Measurements from ENCODE around the gene CLIP3.

The CLIP3 gene

DNA sequence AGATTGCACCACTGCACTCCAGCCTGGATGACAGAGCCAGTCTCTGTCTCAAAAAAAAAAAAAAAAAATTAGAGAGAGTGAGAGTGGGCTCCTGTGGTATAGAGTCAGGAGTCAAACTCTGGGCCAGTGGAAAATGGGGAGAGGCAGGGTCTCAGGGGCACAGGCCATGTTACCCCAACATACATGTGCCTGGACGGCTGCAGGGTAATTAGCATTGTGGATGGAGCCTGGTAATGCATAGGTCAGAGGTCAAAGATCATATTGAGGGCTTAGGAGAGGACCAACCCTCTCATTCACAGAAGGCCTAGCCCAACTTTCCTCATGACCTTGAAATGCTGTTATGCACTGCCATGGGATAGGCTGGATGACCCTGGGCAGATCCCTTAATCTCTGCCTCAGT is 7.1 kb downstream of the CLIP3 start:
- H3K27me3 ChIP-seq (ENCODE audit: control insufficient read depth, insufficient read depth, low read length), result no peaks in the 10 kb centered on the region
- H3K9ac ChIP-seq (ENCODE audit: low read length), result no peak overlapping the region
- peaks cover 35% of the 10 kb centered on the region for H3K36me3 ChIP-seq (ENCODE audit: control insufficient read depth, insufficient read depth, low read length)
- H3K4me3 ChIP-seq (ENCODE audit: low read depth, low read length), result no peak overlapping the region
- no peak overlapping the region for H3K27ac ChIP-seq (ENCODE audit: low read depth, low read length)
- H3K4me1 ChIP-seq (ENCODE audit: control insufficient read depth, insufficient read depth, low read length), result no peaks in the 10 kb centered on the region
- H3K9me3 ChIP-seq (ENCODE audit: control insufficient read depth, insufficient read depth, low read depth, low read length), result no peaks in the 10 kb centered on the region

- Histone ChIP-seq H3K4me1 (ENCODE audit: control insufficient read depth, insufficient read depth, low read length) (no peaks in the 10 kb centered on the region), H3K9ac (ENCODE audit: low read length) (no peak overlapping the region), H3K36me3 (ENCODE audit: control insufficient read depth, insufficient read depth, low read length) (peaks cover 34% of the 10 kb centered on the region), H3K27me3 (ENCODE audit: control insufficient read depth, insufficient read depth, low read length) (no peaks in the 10 kb centered on the region), H3K4me3 (ENCODE audit: low read depth, low read length) (no peak overlapping the region), H3K27ac (ENCODE audit: low read depth, low read length) (no peak overlapping the region), H3K9me3 (ENCODE audit: control insufficient read depth, insufficient read depth, low read depth, low read length) (no peaks in the 10 kb centered on the region)
These were observed 9.2 kb downstream of the CLIP3 start for GRCh38 chr19:36023432-36023831.

- Histone ChIP-seq H3K4me1 (ENCODE audit: control insufficient read depth, insufficient read depth, low read length) (peaks cover 6% of the 10 kb centered on the region; the same call in 1 of the 2 replicates), H3K36me3 (ENCODE audit: control insufficient read depth, insufficient read depth, low read length) (peaks cover 30% of the 10 kb centered on the region), H3K27me3 (ENCODE audit: control insufficient read depth, insufficient read depth, low read length) (no peaks in the 10 kb centered on the region), H3K9me3 (ENCODE audit: control insufficient read depth, insufficient read depth, low read depth, low read length) (no peaks in the 10 kb centered on the region), H3K27ac (ENCODE audit: low read depth, low read length) (no peak overlapping the region), H3K9ac (ENCODE audit: low read length) (no peak overlapping the region), H3K4me3 (ENCODE audit: low read depth, low read length) (no peak overlapping the region)
These were observed 13.5 kb downstream of the CLIP3 start for GRCh38 chr19:36019061-36019670.

GRCh38 chr19:36014012-36014924 is 18.4 kb downstream of the CLIP3 start, which contains the start of gene ALKBH6:
ALKBH6 (minus strand) TSS chr19:36014213; CDS start chr19:36013397, 816 bp downstream.
- Histone ChIP-seq H3K27ac (ENCODE audit: low read depth, low read length) (peak within 1 kb of the TSS; percentile 42; the same call in 1 of the 2 replicates), H3K4me1 (ENCODE audit: control insufficient read depth, insufficient read depth, low read length) (peaks cover 11% of the 10 kb centered on the region), H3K27me3 (ENCODE audit: control insufficient read depth, insufficient read depth, low read length) (no peaks in the 10 kb centered on the region), H3K4me3 (ENCODE audit: low read depth, low read length) (peak within 1 kb of the TSS; percentile 95), H3K9me3 (ENCODE audit: control insufficient read depth, insufficient read depth, low read depth, low read length) (no peaks in the 10 kb centered on the region), H3K36me3 (ENCODE audit: control insufficient read depth, insufficient read depth, low read length) (peaks cover 6% of the 10 kb centered on the region), H3K9ac (ENCODE audit: low read length) (peak within 1 kb of the TSS; percentile 71)

DNA sequence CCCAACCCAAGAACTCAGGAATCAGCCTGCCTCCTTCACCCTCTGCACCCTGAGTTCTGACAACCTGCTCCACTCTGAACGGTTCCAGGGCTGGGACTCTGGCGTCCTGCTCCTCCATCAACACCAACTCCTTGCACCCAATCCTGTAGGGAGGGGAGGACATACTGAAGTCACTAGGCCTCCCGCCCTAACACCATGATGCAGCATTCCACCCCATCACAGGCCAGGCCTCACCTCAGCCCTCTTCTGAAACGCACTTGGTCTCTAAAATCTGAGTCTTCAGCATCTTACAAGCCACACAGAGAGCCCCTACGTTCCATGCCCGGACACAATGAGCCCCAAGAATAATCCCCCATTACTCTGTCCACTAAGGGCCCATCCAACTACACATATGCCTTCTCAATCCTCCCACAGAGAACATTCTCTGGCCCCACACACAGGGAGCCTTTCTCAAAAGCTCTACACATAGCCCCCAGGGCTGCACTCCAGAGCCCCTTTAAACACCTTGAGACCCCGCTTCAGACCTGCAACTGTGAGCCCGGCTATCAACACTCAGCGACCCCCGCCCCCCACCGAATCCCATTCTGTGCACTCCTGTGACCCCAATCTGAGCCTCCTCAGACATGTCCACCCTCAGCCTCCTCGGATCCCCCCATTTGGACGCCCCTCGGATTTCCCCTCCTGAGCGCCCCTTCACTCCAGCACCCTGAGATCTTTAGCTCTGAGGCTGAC is 19.2 kb downstream of the CLIP3 start:
- Histone ChIP-seq H3K27ac (ENCODE audit: low read depth, low read length) (peak overlapping the region; percentile 42; the same call in 1 of the 2 replicates), H3K36me3 (ENCODE audit: control insufficient read depth, insufficient read depth, low read length) (peaks cover 6% of the 10 kb centered on the region), H3K9me3 (ENCODE audit: control insufficient read depth, insufficient read depth, low read depth, low read length) (no peaks in the 10 kb centered on the region), H3K4me1 (ENCODE audit: control insufficient read depth, insufficient read depth, low read length) (peaks cover 12% of the 10 kb centered on the region), H3K27me3 (ENCODE audit: control insufficient read depth, insufficient read depth, low read length) (no peaks in the 10 kb centered on the region), H3K9ac (ENCODE audit: low read length) (peak overlapping the region; percentile 71), H3K4me3 (ENCODE audit: low read depth, low read length) (peak overlapping the region; percentile 95)

GRCh38 chr19:36010402-36010801 is 22.3 kb downstream of the CLIP3 start:
- Histone ChIP-seq H3K36me3 (ENCODE audit: control insufficient read depth, insufficient read depth, low read length) (no peaks in the 10 kb centered on the region), H3K9me3 (ENCODE audit: control insufficient read depth, insufficient read depth, low read depth, low read length) (no peaks in the 10 kb centered on the region), H3K27me3 (ENCODE audit: control insufficient read depth, insufficient read depth, low read length) (no peaks in the 10 kb centered on the region), H3K9ac (ENCODE audit: low read length) (no peak overlapping the region), H3K4me1 (ENCODE audit: control insufficient read depth, insufficient read depth, low read length) (peaks cover 18% of the 10 kb centered on the region), H3K27ac (ENCODE audit: low read depth, low read length) (no peak overlapping the region), H3K4me3 (ENCODE audit: low read depth, low read length) (no peak overlapping the region)

- no peak overlapping the region for H3K9ac ChIP-seq (ENCODE audit: low read length)
- no peaks in the 10 kb centered on the region for H3K9me3 ChIP-seq (ENCODE audit: control insufficient read depth, insufficient read depth, low read depth, low read length)
- peak overlapping the region; percentile 53 for H3K4me3 ChIP-seq (ENCODE audit: low read depth, low read length)
- no peak overlapping the region for H3K27ac ChIP-seq (ENCODE audit: low read depth, low read length)
- H3K27me3 ChIP-seq (ENCODE audit: control insufficient read depth, insufficient read depth, low read length), result no peaks in the 10 kb centered on the region
- peaks cover 15% of the 10 kb centered on the region for H3K4me1 ChIP-seq (ENCODE audit: control insufficient read depth, insufficient read depth, low read length)
- H3K36me3 ChIP-seq (ENCODE audit: control insufficient read depth, insufficient read depth, low read length), result no peaks in the 10 kb centered on the region
These were observed 22.9 kb downstream of the CLIP3 start for GRCh38 chr19:36009633-36010379.

DNA sequence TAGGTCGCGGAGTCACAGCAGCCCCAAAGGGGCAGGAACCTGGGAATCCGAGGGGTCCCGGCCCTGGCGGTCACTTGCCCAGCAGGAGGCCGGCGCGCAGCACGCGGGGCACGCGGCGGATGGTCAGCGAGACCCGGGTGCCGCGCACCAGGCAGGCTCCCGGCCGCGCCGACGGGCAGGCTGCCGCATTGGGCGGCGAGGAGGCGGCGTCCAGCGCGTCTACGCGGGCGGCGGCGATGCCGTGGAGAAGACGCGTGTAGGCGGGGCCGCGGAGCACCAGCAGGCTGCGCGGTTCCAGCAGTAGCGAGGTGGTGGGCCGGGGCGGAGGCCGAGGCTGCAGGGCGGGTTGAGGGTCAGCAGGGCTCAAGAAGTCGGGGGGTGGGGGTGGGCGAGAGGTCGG is 23.5 kb downstream of the CLIP3 start:
- Histone ChIP-seq H3K9me3 (ENCODE audit: control insufficient read depth, insufficient read depth, low read depth, low read length) (no peaks in the 10 kb centered on the region), H3K4me1 (ENCODE audit: control insufficient read depth, insufficient read depth, low read length) (peaks cover 12% of the 10 kb centered on the region), H3K9ac (ENCODE audit: low read length) (no peak overlapping the region), H3K27ac (ENCODE audit: low read depth, low read length) (no peak overlapping the region), H3K36me3 (ENCODE audit: control insufficient read depth, insufficient read depth, low read length) (no peaks in the 10 kb centered on the region), H3K4me3 (ENCODE audit: low read depth, low read length) (peak overlapping the region; percentile 53), H3K27me3 (ENCODE audit: control insufficient read depth, insufficient read depth, low read length) (no peaks in the 10 kb centered on the region)

GRCh38 chr19:36008336-36008978 is 24.2 kb downstream of the CLIP3 start, which contains the start of gene SYNE4:
SYNE4 (minus strand) TSS chr19:36008813; CDS start chr19:36008681, 132 bp downstream.
- Histone ChIP-seq H3K4me1 (ENCODE audit: control insufficient read depth, insufficient read depth, low read length) (peaks cover 11% of the 10 kb centered on the region), H3K27me3 (ENCODE audit: control insufficient read depth, insufficient read depth, low read length) (no peaks in the 10 kb centered on the region), H3K9ac (ENCODE audit: low read length) (peak within 1 kb of the TSS; percentile 25), H3K27ac (ENCODE audit: low read depth, low read length) (no peak within 1 kb of the TSS), H3K9me3 (ENCODE audit: control insufficient read depth, insufficient read depth, low read depth, low read length) (no peaks in the 10 kb centered on the region), H3K4me3 (ENCODE audit: low read depth, low read length) (peak within 1 kb of the TSS; percentile 53), H3K36me3 (ENCODE audit: control insufficient read depth, insufficient read depth, low read length) (no peaks in the 10 kb centered on the region)

DNA sequence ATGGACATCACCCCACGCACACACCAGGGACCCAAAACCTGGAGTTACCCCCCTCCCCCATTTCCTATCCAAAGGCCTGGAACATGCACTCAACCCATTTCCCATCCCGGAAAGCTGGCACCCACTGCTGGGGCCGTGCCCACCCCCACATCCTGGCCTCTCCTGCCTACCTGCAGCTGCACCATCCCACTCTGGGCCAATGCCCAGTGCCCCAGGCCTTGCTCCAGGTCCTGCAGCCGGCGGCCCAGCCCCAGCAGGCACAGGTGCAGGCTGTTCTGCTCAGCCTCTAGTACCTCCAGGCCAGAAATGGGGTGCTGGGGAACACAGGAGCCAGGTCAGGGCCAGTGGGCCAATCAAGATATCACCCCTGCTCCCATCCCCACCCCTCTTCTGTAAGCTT is 25.7 kb downstream of the CLIP3 start:
- H3K9ac ChIP-seq (ENCODE audit: low read length), result no peak overlapping the region
- H3K27ac ChIP-seq (ENCODE audit: low read depth, low read length), result no peak overlapping the region
- no peak overlapping the region for H3K4me3 ChIP-seq (ENCODE audit: low read depth, low read length)

More for the DNA sequence above, 25.7 kb downstream of the CLIP3 start:
- Histone ChIP-seq H3K9me3 (ENCODE audit: control insufficient read depth, insufficient read depth, low read depth, low read length) (no peaks in the 10 kb centered on the region), H3K36me3 (ENCODE audit: control insufficient read depth, insufficient read depth, low read length) (peaks cover 5% of the 10 kb centered on the region; the same call in 1 of the 2 replicates), H3K4me1 (ENCODE audit: control insufficient read depth, insufficient read depth, low read length) (peaks cover 7% of the 10 kb centered on the region), H3K27me3 (ENCODE audit: control insufficient read depth, insufficient read depth, low read length) (no peaks in the 10 kb centered on the region)
